HG03139 (cell line): ENCODE results near the gene INPP5F.
"Not testable (repeated sequence)": the region's sequence is repeated elsewhere in the genome, so short reads cannot be mapped to it uniquely, and the experiment has no call there.

Experiments used
- ATAC-seq: cut with Tn5 transposase; IDR thresholded peaks from one replicate; pipeline ENCODE4 v1.9.1; 2021; ENCODE audit not compliant: unreplicated experiment

Gene INPP5F

DNA sequence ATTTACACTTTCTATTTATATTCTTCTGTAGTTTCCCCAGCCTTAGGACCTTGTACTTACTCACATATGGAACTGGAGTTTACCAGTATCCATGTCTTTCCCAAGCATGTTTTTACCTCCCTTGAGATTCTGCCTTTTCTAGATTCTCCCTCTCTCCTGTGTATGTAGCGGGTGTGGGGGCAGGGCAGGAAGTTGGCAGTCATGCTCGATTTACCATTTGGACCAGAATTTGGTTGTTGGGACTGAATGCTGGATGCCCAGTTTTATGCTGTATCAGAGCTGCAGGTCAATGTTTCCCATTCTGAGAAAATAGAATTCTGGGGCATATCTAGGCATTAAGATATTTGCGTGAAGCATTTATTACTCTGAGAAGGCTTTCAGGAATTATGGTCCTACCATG is 14.2 kb downstream of the INPP5F start:
- no peak for ATAC-seq

DNA sequence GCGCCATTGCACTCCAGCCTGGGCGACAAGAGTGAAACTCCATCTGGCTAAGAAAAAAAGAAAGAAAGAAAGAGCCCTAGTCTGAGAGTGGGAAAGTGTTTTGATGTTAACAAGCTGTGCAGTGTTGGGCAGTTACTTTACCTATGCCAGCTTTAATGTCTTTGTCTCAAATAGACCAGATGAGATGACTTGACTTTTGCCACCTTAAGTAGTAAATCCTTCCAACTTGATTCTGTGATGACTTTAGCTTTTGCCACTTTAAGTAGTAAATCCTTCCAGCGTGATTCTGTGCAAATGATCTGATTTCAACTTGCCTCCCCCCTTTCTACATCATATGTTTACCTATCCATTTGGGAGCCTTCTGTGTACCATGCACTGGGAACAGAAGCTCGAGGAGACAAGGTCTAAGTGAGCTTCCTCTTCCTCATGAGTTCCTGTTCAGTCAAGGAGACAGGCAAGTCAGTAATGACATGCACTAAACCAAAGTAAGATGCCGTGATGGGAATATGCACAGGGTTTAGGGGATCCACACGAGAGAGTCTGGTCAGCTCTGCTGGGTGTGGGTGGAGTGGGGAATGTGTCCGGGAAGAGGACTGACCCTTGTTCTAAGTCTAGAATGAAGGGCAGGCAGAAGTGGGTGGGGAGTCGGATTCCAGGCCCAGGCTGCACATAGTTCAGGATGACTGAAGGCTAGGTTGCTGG is 17.2 kb downstream of the INPP5F start:
- ATAC-seq = no peak

DNA sequence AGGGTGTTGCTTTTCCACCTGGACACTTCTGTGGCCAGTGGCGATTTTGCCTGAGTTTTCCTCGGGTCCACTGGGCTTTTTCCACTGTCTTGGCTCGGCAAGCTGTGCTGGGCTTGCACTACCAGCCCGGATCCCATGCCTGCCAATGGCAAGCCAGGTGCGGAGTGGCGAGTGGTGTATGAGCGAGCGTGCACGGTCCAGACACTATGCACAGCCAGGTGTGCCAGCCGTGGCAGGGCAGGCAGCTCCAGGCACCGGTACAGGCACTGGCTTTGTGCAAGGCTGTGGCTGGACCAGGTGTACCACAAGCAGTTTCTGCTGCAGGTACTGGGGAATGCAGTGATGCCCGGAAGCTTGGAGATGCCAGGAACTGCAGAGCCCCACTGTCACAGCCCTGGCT is 22.1 kb downstream of the INPP5F start:
- no peak for ATAC-seq

DNA sequence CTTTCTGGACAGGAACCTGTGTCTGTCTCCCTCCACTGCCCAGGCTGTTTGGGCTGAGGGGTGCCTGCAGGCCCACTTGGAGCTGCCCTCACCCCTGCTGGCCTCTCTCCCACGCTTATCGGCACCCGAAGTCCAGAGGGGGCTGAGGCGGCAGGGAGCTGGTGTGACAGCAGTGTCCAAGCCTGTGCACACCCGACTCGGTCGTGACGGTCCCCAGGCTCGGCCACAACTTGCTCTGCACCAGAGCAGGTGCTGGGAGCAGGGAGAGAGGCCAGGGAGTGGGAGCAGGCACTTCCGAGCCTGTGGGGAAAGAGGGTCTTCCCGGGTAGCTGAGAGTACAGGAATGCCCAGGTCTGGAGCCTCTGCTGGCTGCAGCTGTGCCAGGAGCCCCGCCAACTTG is 23.0 kb downstream of the INPP5F start:
- ATAC-seq = no peak

DNA sequence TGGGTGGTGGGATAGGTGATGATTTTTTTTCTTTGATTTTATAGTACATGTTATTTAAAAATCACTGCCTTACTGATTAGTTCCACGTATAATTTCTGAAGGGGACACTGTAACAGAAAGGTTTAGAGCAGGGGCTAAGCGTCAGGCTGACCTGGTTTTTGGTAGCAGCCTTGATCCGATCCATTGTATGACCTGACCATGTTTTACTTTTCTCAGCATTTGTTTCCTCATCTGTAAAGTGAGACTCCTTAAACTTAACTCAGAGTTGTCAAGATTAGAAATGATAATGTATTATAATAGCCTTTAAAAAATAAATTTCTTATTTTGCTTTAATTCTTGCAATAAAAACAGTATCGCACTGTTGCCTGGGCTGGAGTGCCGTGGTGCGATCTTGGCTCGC is 23.6 kb downstream of the INPP5F start:
- no peak for ATAC-seq

DNA sequence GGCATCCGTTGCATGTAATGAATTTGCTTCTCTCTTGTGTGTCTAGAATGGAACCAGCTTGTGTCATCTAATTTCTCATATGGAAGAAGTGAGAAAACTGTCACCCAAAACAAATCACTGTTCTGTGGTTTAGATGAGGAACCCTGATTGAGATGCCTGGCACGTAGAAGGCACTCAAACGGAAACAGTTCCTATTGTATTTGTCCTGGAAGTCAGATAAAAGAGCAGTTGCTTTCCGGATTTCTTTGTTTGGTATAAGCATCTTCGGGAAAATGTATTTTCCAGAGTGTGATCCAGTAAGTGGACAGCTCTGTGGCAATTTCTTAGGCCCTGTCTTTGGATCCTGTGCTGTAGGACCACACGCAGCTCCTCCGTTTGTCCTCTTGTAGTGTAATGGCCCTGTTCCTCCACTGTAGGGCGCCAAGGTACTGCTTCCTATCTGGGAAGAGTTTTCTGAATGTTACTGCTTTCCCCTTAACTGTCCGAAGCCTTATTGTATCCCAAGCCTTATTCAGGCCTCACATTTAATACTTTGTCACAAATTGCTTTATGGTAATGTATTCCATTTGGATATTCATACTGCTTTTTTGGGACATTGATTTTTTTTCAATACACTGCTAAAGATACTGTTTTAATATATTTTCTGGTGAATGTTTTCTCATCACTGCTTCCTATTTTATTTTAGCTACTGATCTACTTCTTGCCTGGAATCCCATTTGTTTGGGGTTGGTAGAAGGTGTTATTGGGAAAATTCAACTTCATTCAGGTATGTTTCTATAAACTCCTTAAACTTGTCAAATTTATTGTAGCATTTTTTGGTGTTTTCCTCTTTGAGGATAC is 24.8 kb downstream of the INPP5F start:
- peak; percentile 93 for ATAC-seq

DNA sequence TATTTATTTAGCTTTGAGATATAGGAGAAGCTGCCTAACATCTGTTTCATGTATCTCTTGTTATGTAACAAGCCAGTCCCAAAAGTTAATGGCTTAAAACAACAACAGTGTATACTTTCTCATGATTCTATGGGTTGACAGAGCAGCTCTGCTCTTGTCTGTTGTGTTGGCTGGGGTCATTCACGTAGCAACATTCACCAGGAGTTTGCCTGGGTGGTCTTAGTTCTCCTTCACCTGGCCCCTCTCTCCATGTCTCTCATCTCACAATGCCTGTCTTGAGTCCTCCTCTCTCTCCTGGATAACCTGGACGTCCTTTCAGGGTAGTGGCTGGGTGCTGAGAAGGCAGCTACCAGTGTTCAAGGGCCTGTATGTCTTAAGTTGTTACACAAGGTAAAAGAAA is 27.5 kb downstream of the INPP5F start:
- ATAC-seq = no peak

DNA sequence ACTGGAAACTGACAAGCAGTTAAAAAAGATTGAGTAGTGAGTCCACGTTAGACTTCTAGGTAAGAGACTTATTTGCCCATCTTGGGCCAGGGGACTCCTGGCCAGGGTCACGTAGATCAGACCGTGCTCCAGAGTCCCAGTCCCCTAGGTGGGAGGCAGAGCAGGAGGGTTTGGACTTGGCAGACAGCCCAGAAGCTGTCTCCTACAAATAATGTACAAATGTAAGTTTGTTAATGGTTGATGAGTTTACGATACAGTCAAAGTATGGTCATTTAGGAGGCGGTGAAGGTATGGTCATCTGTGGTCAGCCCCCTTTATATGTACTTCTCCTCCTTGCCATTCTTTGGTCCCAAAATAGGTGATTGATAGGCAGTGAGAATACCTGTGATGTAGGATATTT is 28.2 kb downstream of the INPP5F start:
- ATAC-seq = no peak

DNA sequence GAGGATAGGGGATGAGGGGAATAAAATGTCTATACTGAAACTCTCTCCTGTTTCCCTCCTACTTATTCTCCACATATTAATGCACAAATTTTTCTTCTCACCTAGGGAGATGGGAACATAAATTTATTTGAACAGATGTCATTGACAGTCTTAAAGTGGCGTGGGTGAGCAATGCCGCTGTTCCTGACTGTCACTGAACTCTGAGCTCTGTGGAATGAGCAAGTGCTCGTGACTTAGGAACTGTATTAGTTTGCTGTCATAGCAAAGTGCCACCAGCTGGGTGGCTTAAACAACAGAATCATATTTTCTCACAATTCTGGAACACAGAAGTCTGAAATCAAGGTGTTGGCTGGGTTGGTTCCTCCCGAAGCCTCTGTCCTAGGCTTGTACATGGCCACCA is 29.1 kb downstream of the INPP5F start:
- no peak for ATAC-seq

DNA sequence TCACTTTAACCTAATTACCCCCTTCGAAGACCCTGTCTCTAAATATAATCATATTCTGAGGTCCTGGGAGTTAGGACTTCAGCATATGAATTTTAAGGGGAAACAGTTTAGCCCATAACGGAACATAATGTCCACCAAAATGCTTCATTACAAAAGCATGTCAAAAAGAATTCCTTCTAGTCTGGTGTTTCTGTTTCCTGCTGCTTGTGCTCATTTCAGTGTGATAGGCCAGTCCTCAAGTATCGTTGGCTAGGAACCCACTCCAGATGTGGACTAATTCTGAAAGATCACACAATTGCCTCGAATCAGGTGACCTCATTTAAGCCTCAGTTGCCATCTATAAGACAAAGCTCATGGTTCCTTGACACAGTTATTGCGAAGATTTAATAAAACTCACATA is 29.6 kb downstream of the INPP5F start:
- ATAC-seq = no peak

DNA sequence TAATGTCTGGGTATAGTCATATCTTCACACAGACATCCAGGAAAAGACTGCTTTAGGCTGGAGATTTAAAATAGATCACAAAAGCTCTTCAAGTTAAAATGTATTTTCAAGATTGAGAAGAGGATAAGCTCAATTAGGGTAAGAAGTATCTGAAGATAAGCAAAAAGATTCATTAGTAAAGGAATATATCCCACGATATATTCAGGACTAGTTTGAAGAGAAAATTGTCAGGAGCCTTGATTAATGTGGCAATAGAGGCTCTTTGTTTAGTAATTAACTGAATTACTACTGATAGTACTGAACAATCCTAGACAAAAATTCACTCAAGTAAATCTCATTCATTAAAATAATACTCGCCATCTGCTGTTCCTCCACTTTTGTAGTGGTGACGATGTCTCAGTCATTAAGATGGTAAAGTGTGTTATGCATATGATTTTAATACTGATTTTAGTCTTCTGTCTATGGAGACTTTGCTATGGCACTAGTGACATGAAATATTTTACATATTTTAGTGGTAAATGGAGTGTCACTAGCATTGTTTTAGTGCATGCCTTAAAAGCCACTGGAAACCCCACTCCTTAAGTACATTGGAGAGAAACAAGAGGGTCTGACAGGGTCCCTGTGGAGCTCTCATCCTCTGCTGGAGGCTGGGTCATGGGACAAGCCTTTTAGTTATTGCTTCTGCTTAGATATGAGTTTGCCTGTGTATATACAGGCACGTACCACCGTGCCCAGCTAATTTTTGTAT is 32.8 kb downstream of the INPP5F start:
- ATAC-seq = no peak

DNA sequence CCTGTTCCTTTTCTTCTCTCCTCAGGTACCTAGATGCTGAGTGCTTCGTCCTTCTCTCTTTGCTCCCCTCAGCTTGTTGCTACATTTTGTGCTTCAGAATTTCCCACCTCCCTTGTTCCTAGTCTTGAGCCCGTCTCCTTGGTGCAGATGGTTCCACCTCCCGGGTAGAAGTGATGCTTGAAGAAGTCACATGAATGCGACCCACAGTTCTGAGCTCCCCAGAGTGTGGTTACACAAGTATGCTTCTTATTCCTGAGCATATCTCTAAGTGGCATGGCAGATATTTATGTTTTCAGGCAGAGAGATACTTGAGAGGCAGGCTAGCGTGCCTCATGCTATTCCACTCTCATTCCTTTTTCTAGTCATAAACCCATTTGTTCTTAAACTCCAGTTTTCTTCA is 34.0 kb downstream of the INPP5F start:
- ATAC-seq = no peak

DNA sequence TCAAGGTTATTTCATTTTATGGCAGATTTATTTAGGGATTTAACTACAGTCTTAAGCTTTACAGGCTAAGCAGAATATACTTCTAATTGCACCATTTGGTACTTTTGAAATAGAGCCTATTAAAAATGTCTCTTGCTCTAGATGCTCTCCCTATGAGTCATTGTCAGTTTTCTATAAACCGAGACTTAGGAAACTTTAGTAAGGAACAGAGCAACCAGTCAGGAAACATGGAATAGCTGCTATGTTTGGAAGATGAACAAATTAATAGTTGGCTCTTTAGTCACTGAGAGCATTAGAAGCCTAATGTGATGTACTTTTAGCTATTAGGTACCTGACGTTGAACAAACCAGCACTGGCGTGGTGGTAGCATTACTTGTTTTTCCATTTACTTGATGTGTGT is 35.3 kb downstream of the INPP5F start:
- no peak for ATAC-seq

DNA sequence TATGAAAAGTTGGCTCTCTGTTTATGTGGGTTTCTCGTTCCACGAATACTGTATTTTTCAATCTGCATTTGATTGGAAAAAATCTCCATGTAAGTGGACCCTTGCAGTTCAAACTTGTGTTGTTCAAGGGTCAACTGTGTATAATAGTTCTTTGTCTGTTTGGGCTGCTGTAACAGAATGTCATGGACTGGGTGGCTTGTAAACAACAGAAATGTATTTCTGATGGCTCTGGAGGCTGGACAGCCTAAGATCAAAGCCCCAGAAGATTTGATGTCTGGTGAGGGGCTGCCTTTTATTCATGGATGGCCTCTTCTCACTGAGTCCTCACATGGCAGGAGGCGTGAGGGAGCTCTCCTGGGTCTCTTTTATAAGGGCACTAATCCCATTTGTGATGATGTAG is 36.2 kb downstream of the INPP5F start:
- no peak for ATAC-seq

DNA sequence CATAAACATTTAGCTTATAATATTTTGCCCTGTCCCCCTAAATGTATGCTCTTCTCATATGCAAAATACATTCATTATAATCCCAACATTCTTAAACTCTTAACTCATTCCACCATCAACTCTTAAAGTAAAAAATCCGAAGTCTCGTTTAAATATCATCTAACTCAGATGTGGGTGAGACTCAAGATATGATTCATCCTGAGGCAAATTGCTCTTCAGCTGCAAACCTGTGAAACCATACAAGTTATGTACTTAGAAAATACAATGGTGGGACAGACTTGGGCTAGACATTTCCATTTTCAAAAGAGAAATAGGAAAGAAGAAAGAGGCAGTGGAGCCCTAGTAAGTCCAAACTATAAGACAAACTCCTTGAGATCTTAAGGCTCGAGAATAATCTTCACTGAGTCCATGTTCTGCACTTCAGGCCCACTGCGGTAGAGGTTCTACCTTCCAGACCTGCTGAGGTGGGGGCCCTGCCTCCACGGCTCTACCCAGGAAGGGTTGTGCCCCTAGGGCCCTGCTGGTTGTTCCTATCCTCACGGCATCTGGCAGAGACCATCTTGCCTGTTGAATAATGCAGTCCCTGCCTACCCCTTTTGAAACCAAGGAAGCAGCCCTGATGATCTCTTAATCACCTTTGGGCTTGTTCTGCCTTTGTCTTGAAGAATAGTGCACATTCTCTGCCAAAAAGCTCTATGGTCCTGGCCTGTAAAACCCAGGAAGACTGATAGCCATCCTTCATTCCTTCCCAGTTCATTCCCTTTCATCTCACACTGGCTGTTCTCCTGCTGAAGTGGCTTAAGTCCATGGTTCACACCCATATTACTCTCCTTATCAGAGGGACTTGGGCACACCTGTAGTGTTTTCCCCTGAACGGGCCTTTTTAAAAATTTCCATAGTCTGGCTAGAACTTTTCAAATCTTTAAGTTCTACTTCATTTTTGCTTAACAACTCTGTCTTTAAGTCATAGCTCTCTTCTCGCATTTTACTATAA is 37.3 kb downstream of the INPP5F start:
- ATAC-seq = no peak

DNA sequence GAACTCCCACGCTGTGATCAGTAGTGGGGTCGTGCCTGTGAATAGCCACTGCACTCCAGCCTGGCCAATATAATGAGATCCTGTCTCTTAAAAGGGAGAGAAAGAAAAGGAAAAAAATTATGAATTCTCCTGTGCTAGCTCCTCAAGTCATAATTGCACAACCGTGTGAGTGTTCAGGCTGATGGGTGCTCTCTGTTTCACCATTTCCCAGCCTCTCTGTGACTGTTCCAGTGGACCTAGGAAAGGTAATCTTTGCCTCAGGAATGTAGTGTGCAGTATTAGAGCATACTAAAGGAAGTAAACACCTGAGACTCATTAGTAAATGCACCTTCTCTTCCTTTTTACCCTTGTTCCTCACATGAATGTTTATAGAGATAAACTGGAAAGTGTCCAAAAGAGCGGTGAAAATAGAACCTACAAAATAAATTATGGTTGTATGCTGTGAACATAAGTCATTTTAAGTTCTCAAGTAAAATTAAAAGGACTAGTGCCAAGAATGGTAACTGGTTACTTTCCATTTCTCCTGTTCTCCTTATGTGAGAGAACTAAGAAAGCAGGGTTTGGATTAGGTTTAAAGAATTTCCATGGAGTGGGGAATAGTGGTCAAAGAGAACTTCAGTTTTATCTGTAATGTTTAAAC is 42.7 kb downstream of the INPP5F start:
- ATAC-seq = no peak

DNA sequence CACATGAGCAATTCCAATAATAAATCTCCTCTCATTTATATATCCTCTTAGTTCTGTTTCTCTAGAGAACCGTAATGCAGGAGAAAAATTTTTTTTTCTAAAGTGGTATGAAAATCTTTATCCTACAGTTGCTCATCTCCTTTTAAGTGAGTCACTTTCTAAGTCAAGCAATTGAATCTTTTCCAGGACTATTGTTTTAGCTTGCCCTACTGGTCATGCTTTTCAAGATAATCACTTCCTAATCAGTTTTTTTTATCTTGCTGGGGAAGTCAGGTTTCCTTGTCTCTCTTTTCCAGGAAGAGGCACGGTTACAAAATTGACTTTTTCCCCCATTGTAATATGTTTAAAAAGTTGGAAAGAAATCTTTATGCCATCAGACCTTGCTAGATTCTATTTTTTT is 44.0 kb downstream of the INPP5F start:
- no peak for ATAC-seq

DNA sequence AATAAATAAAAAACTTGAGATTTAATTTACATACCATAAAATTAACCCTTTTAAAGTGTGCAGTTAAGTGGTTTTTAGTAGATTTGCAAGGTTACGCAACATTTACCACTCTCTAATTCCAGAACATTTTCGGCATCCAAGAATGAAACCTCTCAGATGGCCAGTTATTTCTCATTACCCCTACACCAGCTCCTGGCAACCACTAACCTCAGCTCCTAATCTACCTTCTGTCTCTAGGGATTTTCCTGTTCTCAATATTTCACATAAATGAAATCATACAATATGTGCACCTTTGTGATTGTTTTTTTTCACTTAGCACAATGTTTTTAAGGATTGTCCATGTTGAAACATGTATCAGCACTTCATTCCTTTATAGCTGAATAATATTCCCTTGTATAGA is 45.1 kb downstream of the INPP5F start:
- no peak for ATAC-seq

DNA sequence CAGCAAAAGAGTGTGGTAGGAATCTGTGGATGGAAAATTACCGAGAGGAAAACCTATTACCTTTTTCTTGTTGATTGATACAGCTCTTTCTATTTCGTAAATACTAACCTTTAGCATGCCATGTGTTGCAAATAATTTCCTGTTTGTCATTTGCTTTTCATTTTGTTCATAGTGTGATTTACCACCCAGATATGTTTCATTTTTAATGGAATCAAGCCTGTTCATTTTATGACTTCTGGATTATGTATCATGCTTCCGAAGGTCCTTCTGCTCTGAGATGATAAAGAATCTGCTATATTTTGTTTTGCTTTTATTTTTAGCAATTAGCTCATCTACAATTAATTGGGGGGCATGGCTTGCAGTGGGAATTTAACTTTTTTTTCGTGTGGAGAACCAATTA is 46.5 kb downstream of the INPP5F start:
- no peak for ATAC-seq

DNA sequence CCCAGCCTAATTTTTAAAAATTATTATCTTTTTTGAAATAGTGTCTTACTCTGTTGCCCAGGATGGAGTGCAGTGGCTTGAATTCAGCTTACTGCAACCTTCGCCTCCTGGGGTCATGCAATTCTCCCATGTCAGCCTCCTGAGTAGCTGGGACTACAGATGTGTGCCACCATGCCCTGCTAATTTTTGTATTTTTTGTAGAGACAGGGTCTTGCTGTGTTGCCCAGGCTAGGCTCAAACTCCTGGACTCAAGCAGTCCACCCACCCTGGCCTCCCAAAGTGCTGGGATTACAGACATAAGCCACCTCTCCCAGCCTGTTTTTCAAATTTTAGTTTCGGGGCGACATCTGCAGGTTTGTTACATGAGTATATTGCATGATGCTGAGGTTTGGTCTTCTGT is 47.2 kb downstream of the INPP5F start:
- ATAC-seq = not testable (repeated sequence)
